ENCODE data around the gene MEX3B. TPM values are rescaled to one million over a fixed set of nuclear protein-coding genes. Genes with fewer than 3 reads are reported as not detected.
A peak's percentile ranks its signal among the peaks of the same experiment; 100 is the strongest.

Gene MEX3B
- total and polyA plus RNA-seq, 9 of the 15 experiments (the other 6 are each of a cell fraction or from before 2014, with no cell fraction given), result 0.94 to 12.8 (median 3.6) TPM

GRCh38 chr15:82045892-82046665 lies at the start of gene MEX3B (continued):
- TF ChIP-seq ZBTB11 (CRISPR knock-in tag; IDR thresholded peaks at IDR 0.05) (peak in 1 of 3 experiments; percentile 80; a peak in 2 of 6 replicates), USF2 (CRISPR knock-in tag; IDR thresholded peaks at IDR 0.05) (no peak; the same call in 1 of the 2 replicates), MLX (CRISPR knock-in tag; conservative IDR thresholded peaks at IDR 0.05) (no peak), ZNF668 (CRISPR knock-in tag; IDR thresholded peaks at IDR 0.05) (no peak), MCM2 (IDR thresholded peaks at IDR 0.05; ENCODE audit: low read depth) (no peak), MTA3 (IDR thresholded peaks at IDR 0.05; ENCODE audit: borderline replicate concordance) (peak; percentile 59; the same call in 1 of the 2 replicates), HEY1 (CRISPR knock-in tag; IDR thresholded peaks at IDR 0.05; ENCODE audit: borderline replicate concordance) (no peak), BMI1 (IDR thresholded peaks at IDR 0.05; ENCODE audit: low read length) (no peak), TRIM28 (IDR thresholded peaks at IDR 0.05) (no peak), ZNF561 (CRISPR knock-in tag; conservative IDR thresholded peaks at IDR 0.05) (no peak), ATF4 (CRISPR knock-in tag; IDR thresholded peaks at IDR 0.05) (no peak), ERF (CRISPR knock-in tag; IDR thresholded peaks at IDR 0.05) (no peak), ZNF644 (tag; IDR thresholded peaks at IDR 0.05; ENCODE audit: low read depth) (no peak), RBM22 (IDR thresholded peaks at IDR 0.05; ENCODE audit: low read depth, low read length, poor library complexity, severe bottlenecking) (no peak)
- TF ChIP-seq, protein P1, sequence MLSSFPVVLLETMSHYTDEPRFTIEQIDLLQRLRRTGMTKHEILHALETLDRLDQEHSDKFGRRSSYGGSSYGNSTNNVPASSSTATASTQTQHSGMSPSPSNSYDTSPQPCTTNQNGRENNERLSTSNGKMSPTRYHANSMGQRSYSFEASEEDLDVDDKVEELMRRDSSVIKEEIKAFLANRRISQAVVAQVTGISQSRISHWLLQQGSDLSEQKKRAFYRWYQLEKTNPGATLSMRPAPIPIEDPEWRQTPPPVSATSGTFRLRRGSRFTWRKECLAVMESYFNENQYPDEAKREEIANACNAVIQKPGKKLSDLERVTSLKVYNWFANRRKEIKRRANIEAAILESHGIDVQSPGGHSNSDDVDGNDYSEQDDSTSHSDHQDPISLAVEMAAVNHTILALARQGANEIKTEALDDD (IDR thresholded peaks at IDR 0.05), result no peak
- TF ChIP-seq, protein P2, sequence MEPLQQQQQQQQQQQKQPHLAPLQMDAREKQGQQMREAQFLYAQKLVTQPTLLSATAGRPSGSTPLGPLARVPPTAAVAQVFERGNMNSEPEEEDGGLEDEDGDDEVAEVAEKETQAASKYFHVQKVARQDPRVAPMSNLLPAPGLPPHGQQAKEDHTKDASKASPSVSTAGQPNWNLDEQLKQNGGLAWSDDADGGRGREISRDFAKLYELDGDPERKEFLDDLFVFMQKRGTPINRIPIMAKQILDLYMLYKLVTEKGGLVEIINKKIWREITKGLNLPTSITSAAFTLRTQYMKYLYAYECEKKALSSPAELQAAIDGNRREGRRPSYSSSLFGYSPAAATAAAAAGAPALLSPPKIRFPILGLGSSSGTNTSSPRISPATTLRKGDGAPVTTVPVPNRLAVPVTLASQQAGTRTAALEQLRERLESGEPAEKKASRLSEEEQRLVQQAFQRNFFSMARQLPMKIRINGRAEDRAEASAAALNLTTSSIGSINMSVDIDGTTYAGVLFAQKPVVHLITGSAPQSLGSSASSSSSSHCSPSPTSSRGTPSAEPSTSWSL (CRISPR knock-in tag; IDR thresholded peaks at IDR 0.05; ENCODE audit: borderline replicate concordance), result no peak
